GM12878 (cell line): ENCODE results near the gene TMEM184C. TPM values are rescaled to one million over a fixed set of nuclear protein-coding genes. Genes with fewer than 3 reads are reported as not detected.

Experiments
- ATAC-seq: fragments of 200-7000 bp; cut with Tn5 transposase; 3 replicates; pipeline ENCODE4 v1.9.1; 2020; ENCODE audit warnings: mild to moderate bottlenecking, moderate library complexity
- BruUV-seq: library from RNA; stranded (reverse); fragments of 400-500 nt; replicated peaks from 2 replicates; lab custom pipeline; 2021; lab: Mats Ljungman, UMichigan
- CTCF ChIA-PET: fragments of 300-600 bp; sonication (Branson Sonifier 250); formaldehyde crosslinking; extraction: SDS; loops from one replicate; lab custom pipeline; 2021; ENCODE audit warnings: inconsistent platforms; lab: Yijun Ruan, JAX
- POLR2A ChIA-PET: fragments of 350-600 bp; formaldehyde crosslinking; extraction: SDS; loops from one replicate; lab custom pipeline; 2021; ENCODE audit warnings: inconsistent platforms; lab: Charles Lee
- RAD21 ChIA-PET: fragments of 300-600 bp; sonication (Branson Sonifier 250); formaldehyde crosslinking; loops from one replicate; lab custom pipeline; 2023; ENCODE audit warnings: antibody characterized with exemption; ENCODE audit not compliant: unreplicated experiment; lab: Charles Lee
- SMC1A ChIA-PET: fragments of 300-600 bp; sonication (Branson Sonifier 250); formaldehyde crosslinking; loops from one replicate; lab custom pipeline; 2023; ENCODE audit not compliant: unreplicated experiment, uncharacterized antibody; lab: Charles Lee
- DNase-seq: peaks from one replicate; pipeline ENCODE4 v3.0.0-alpha.2; 2011; ENCODE audit warnings: low read depth, low spot score
- FAIRE-seq: peaks from 3 replicates; lab custom pipeline; 2011; peaks lifted over from hg19 to GRCh38; lab: Jason Lieb, UNC
- H2AFZ ChIP-seq: 2 replicates; pipeline ENCODE4 v1.6.0; 2011; ENCODE audit warnings: low read depth, low read length, control low read depth; ENCODE audit not compliant: control insufficient read depth
- H3K27ac ChIP-seq: 2 replicates; pipeline ENCODE4 v1.5.1; 2011; ENCODE audit warnings: control low read depth; ENCODE audit not compliant: control insufficient read depth, insufficient read depth
- H3K27me3 ChIP-seq, 2 experiments: replicated peaks in 1 of 2; 2 replicates each; pipeline versions ENCODE4 v1.6.0 to v1.6.1; 2011; ENCODE audit warnings: low read length in 1 of 2; ENCODE audit not compliant: control insufficient read depth in 2 of 2, insufficient read depth in 2 of 2
- H3K36me3 ChIP-seq, 2 experiments: 2 replicates each; pipeline ENCODE4 v1.5.1; 2011; ENCODE audit warnings: low read length in 1 of 2; ENCODE audit not compliant: control insufficient read depth in 2 of 2, insufficient read depth in 2 of 2
- H3K4me1 ChIP-seq: 2 replicates; pipeline ENCODE4 v1.6.1; 2011; ENCODE audit warnings: mild to moderate bottlenecking, low read length, moderate library complexity, mixed read lengths; ENCODE audit not compliant: control insufficient read depth, insufficient read depth
- H3K4me2 ChIP-seq: 2 replicates; pipeline ENCODE4 v1.6.0; 2011; ENCODE audit warnings: control low read depth; ENCODE audit not compliant: control insufficient read depth, insufficient read depth
- H3K4me3 ChIP-seq: fragments of 200-600 bp; sonication (generic); 2 replicates; pipeline ENCODE4 v1.5.1; 2016
- H3K79me2 ChIP-seq: 2 replicates; pipeline ENCODE4 v1.6.0; 2011; ENCODE audit warnings: low read length; ENCODE audit not compliant: control insufficient read depth, insufficient read depth
- H3K9ac ChIP-seq: 2 replicates; pipeline ENCODE4 v1.8.0; 2011; ENCODE audit warnings: low read length, control low read depth, mixed read lengths; ENCODE audit not compliant: control insufficient read depth, insufficient read depth
- H3K9me3 ChIP-seq: replicated peaks from 3 replicates; pipeline ENCODE4 v1.5.1; 2011; ENCODE audit warnings: mild to moderate bottlenecking, low read length; ENCODE audit not compliant: control insufficient read depth, insufficient read depth
- H4K20me1 ChIP-seq: 2 replicates; pipeline ENCODE4 v1.6.0; 2011; ENCODE audit not compliant: control insufficient read depth, insufficient read depth
- CBX3 ChIP-seq: fragments of 200-600 bp; sonication (generic); IDR thresholded peaks from 2 replicates; pipeline ENCODE4 v1.6.1; 2016; ENCODE audit warnings: low read depth, borderline replicate concordance
- JUND ChIP-seq: IDR thresholded peaks from 2 replicates; pipeline ENCODE4 v1.6.1; 2012; ENCODE audit warnings: low read depth, mild to moderate bottlenecking, low read length, improper control_type of control experiment, moderate library complexity
- MXI1 ChIP-seq: fragments of 150-350 bp; IDR thresholded peaks from 2 replicates; pipeline ENCODE4 v1.6.1; 2011; ENCODE audit warnings: low read depth, mild to moderate bottlenecking, inconsistent platforms, low read length, improper control_type of control experiment
- NFIC ChIP-seq: IDR thresholded peaks from 2 replicates; pipeline ENCODE4 v1.6.1; 2012; ENCODE audit warnings: low read depth, mild to moderate bottlenecking, inconsistent platforms, low read length, moderate library complexity
- NFYA ChIP-seq: IDR thresholded peaks from 2 replicates; pipeline ENCODE4 v1.6.1; 2011; ENCODE audit warnings: low read depth, mild to moderate bottlenecking, low read length, improper control_type of control experiment, borderline replicate concordance
- POU2F2 ChIP-seq: IDR thresholded peaks from 3 replicates; pipeline ENCODE4 v1.6.1; 2011; ENCODE audit warnings: low read depth, mild to moderate bottlenecking, low read length, borderline replicate concordance
- RFX5 ChIP-seq: IDR thresholded peaks from 2 replicates; pipeline ENCODE4 v1.6.1; 2011; ENCODE audit warnings: low read depth, low read length, improper control_type of control experiment
- TBL1XR1 ChIP-seq: IDR thresholded peaks from 2 replicates; pipeline ENCODE4 v1.6.1; 2012; ENCODE audit warnings: low read depth, low read length, improper control_type of control experiment
- TCF7 ChIP-seq: IDR thresholded peaks from 2 replicates; pipeline ENCODE4 v1.6.1; 2014; ENCODE audit warnings: antibody characterized with exemption, borderline replicate concordance
- WGBS: methylation state at CpG from one replicate; pipeline ENCODE4 v1.1.6; 2016; ENCODE audit warnings: low lambda C conversion rate; ENCODE audit not compliant: insufficient replicate concordance, insufficient coverage; ENCODE audit errors: missing lambda C conversion rate; 5-methylcytosine and 5-hydroxymethylcytosine counted together
- in situ Hi-C: fragments of 300-500 bp; cut with MboI; formaldehyde crosslinking; loops from 9 replicates; pipeline ENCODE4 v1.14.3; 2018; ENCODE audit warnings: mixed read lengths
- intact Hi-C: fragments of 100-400 bp; cut with micrococcal nuclease; formaldehyde crosslinking; loops from one replicate; pipeline ENCODE4 v1.14.2; 2022; ENCODE audit not compliant: unreplicated experiment
- polyA plus RNA-seq, 11 experiments: library from polyadenylated mRNA; depleted of rRNA in 4 of 11; unstranded in 6 of 11; stranded (reverse) in 5 of 11; fragments of >200 nt; fragmentation: Nextera tagmentation in 4 of 11; fragmentation: Illumina TruSeq in 1 of 11; extraction: Ambion mirVana in 4 of 11; extraction: Trizol in 1 of 11; gene quantifications; 1 replicate in 1 of 11; 2 replicates in 10 of 11; pipeline versions ENCODE4 v1.2.1 to v1.2.3, GENCODE V29; 2011 to 2016; ENCODE audit warnings: inconsistent platforms in 2 of 11, missing spikeins in 2 of 11, low read depth in 1 of 11
- total RNA-seq, 4 experiments: library from RNA; depleted of rRNA in 3 of 4; stranded (reverse); fragments of >200 nt in 3 of 4; fragmentation: Illumina TruSeq in 1 of 4; extraction: Trizol in 1 of 4; gene quantifications; 2 replicates each; pipeline versions ENCODE4 v1.2.1 to v1.2.3, GENCODE V29; 2013 to 2021
- TF ChIP-seq, protein P1 (sequence below): fragments of 450-650 bp; IDR thresholded peaks from 2 replicates; pipeline ENCODE4 v1.6.1; 2017; ENCODE audit warnings: mild to moderate bottlenecking, moderate library complexity
- TF ChIP-seq, protein P2 (sequence below): IDR thresholded peaks from 2 replicates; pipeline ENCODE4 v1.6.1; 2011; ENCODE audit warnings: low read depth, mild to moderate bottlenecking, low read length, moderate library complexity, borderline replicate concordance; ENCODE audit errors: extremely low read depth

The TMEM184C gene
- total and polyA plus RNA-seq, 10 of the 15 experiments (the other 5 are each of a cell fraction or from before 2014, with no cell fraction given) = 3.4 to 22.6 (median 18.2) TPM

DNA sequence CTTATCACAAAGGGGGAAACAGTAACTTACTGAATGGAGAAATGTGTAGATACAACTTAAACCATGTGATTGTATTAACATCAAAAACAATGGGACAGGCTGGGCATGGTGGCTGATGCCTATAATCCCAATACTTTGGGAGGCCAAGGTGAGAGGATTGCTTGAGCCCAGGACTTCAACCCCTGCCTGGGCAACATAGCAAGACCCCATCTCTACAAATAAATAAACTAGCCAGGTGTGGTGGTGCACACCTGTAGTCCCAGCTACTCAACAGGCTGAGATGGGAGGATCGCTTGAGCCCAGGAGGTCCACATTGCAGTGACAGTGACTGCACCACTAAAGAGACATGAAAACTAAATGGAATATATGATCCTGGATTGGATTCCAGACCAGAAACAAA lies 26.4 kb downstream of the TMEM184C start:
- no peak for FAIRE-seq
- no peaks in the 10 kb centered on the region for H4K20me1 ChIP-seq
- POLR2A ChIA-PET = interaction anchor here (0.7 kb wide), 1 partner anchor 245 kb away, joined by 5 read pairs; no protein-coding TSS in a partner anchor
- RAD21 ChIA-PET = interaction anchor here (2.2 kb wide), 1 partner anchor 223 kb away, joined by 6 read pairs; no protein-coding TSS in a partner anchor
- DNase-seq = no peak
- no peak overlapping the region for H3K4me2 ChIP-seq
- no peak for ATAC-seq
- H3K4me1 ChIP-seq = peaks cover 9% of the 10 kb centered on the region; the same call in 1 of the 2 replicates
- in situ Hi-C loops = no loop called here
- no TSS peak for BruUV-seq
- CTCF ChIA-PET = interaction anchor here (0.6 to 1.4 kb wide), 3 partner anchors 19 to 223 kb away, joined by 3 to 4 read pairs (median 3); no protein-coding TSS in a partner anchor
- TF ChIP-seq RFX5 (no peak), TBL1XR1 (no peak), POU2F2 (no peak), CBX3 (no peak), MXI1 (no peak), NFYA (no peak), JUND (no peak), NFIC (no peak), TCF7 (no peak)
- TF ChIP-seq, protein P1, sequence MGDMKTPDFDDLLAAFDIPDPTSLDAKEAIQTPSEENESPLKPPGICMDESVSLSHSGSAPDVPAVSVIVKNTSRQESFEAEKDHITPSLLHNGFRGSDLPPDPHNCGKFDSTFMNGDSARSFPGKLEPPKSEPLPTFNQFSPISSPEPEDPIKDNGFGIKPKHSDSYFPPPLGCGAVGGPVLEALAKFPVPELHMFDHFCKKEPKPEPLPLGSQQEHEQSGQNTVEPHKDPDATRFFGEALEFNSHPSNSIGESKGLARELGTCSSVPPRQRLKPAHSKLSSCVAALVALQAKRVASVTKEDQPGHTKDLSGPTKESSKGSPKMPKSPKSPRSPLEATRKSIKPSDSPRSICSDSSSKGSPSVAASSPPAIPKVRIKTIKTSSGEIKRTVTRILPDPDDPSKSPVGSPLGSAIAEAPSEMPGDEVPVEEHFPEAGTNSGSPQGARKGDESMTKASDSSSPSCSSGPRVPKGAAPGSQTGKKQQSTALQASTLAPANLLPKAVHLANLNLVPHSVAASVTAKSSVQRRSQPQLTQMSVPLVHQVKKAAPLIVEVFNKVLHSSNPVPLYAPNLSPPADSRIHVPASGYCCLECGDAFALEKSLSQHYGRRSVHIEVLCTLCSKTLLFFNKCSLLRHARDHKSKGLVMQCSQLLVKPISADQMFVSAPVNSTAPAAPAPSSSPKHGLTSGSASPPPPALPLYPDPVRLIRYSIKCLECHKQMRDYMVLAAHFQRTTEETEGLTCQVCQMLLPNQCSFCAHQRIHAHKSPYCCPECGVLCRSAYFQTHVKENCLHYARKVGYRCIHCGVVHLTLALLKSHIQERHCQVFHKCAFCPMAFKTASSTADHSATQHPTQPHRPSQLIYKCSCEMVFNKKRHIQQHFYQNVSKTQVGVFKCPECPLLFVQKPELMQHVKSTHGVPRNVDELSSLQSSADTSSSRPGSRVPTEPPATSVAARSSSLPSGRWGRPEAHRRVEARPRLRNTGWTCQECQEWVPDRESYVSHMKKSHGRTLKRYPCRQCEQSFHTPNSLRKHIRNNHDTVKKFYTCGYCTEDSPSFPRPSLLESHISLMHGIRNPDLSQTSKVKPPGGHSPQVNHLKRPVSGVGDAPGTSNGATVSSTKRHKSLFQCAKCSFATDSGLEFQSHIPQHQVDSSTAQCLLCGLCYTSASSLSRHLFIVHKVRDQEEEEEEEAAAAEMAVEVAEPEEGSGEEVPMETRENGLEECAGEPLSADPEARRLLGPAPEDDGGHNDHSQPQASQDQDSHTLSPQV = no peak
- TF ChIP-seq, protein P2, sequence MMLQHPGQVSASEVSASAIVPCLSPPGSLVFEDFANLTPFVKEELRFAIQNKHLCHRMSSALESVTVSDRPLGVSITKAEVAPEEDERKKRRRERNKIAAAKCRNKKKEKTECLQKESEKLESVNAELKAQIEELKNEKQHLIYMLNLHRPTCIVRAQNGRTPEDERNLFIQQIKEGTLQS = no peak
- no peaks in the 10 kb centered on the region; the same call in 2 of the 3 replicates for H3K9me3 ChIP-seq
- H3K27ac ChIP-seq = no peak overlapping the region
- WGBS = 94% methylated on average over 1 of the region's 1 CpG
- intact Hi-C loops = loop anchor here (5.0 kb wide), 1 partner anchor 34 kb away; no protein-coding TSS in a partner anchor
- no peak overlapping the region for H3K4me3 ChIP-seq
- H2AFZ ChIP-seq = no peak overlapping the region
- H3K79me2 ChIP-seq = no peaks in the 10 kb centered on the region; the same call in 1 of the 2 replicates
- no peaks in the 10 kb centered on the region for H3K27me3 ChIP-seq
- H3K9ac ChIP-seq = no peak overlapping the region
- SMC1A ChIA-PET = interaction anchor here (2.5 kb wide), 1 partner anchor 27 kb away, joined by 8 read pairs; the partner anchor contains the start of gene TMEM184C
- H3K36me3 ChIP-seq = peaks cover 0 to 1% of the 10 kb centered on the region in 2 experiments; a peak in 2 of 4 replicates
